Effector CD8-positive, alpha-beta T cell (primary cell): ENCODE results near the gene PDZK1IP1.
"Not testable (repeated sequence)": the region's sequence is repeated elsewhere in the genome, so short reads cannot be mapped to it uniquely, and the experiment has no call there.

Source experiments
- DNase-seq: peaks from one replicate; lab custom pipeline; 2025; lab: John Stamatoyannopoulos, UW

PDZK1IP1 gene

DNA sequence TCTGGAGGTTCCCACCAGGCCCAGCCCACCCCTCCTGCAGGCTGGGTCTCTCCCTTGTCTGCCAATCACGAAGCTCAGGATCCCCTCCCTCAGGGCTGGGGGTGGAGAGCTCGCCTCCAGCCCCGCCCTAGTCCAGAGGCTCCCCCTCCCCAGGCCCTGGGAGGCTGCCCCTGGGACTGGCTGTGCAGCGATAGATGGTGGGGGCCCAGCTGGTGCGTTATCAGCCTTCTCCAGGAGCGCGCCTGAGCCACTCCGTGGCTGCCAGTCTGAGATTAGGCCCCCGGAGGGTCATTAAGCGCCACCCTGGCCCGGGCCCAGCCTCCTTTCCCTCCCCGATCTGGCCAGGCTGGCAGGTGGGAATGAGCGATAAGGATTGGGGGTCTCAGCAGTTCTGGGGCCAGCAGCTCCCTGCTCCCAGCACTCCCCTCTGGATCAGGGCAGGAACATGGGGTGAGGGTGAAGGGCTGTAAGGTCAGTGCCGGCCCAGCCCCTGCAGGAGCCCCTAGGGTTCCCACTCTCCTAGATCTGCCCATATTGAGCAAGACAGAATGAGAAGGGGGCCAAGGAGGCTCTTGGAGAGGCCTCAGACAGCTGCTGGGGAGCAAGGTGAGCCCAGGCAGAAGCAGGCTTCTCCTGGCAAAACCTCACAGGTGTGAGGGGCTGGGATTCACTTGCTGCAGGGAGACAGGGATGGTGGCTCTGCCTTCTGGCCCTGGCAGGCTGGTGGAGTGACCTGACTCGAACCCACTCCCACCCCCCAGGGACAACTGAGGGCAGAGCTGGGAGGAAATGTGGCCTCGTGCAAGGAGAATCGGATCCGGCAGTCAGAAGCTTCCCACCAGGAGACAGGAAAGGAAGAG, 8.5 kb downstream of the PDZK1IP1 start:
- DNase-seq = no peak

DNA sequence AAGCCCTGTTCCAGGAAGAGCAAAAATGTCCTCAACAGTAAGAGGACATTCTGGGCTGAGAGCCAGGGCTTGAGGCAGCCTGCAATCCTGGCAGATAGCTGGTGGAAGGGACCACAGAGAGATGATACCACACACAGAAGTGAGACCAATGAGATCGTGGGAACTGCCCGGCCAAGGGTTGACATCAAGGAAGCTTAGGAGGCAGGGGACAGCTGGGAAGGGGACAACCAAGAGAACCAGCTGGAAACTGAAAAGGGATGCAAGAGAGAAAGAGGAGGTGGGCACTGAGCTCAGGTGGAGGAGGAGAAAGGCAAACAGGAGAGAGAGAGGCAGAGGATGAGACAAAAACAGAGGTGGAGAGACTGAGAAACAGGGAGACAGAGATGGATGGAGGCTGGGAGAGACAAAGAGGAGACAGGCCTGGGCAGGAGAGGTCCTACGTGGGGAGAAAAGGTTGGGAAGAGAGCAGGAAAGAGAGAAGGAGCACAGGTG, 9.2 kb downstream of the PDZK1IP1 start:
- no peak for DNase-seq

DNA sequence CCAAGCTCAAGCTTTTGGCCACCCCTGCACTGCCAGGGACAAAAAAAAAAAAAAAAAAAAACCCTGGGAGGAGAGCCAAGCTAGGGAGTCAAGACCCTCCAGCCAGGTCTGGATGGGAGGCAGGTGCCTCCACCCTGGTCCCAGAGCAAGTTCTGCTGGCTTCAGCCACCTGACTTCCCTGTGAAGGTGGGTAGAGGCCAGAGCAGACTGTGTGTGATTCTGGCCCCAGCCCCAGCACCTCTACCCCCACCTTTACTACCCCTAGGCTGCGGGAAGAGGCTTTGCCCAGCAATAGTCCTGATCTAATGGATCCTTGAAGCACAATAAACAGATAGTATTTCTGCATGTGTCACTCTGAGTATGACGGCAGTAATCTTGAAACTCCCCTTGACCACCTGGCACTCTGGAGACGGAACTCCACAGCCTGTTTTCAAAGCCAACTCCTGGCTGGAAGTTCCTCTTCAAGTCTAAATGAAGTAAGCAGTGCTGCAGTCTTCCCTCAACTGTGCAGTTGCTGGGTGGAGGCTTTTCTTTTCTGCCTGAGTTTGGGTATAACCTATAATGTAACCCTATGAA, 9.8 kb downstream of the PDZK1IP1 start:
- DNase-seq = no peak

DNA sequence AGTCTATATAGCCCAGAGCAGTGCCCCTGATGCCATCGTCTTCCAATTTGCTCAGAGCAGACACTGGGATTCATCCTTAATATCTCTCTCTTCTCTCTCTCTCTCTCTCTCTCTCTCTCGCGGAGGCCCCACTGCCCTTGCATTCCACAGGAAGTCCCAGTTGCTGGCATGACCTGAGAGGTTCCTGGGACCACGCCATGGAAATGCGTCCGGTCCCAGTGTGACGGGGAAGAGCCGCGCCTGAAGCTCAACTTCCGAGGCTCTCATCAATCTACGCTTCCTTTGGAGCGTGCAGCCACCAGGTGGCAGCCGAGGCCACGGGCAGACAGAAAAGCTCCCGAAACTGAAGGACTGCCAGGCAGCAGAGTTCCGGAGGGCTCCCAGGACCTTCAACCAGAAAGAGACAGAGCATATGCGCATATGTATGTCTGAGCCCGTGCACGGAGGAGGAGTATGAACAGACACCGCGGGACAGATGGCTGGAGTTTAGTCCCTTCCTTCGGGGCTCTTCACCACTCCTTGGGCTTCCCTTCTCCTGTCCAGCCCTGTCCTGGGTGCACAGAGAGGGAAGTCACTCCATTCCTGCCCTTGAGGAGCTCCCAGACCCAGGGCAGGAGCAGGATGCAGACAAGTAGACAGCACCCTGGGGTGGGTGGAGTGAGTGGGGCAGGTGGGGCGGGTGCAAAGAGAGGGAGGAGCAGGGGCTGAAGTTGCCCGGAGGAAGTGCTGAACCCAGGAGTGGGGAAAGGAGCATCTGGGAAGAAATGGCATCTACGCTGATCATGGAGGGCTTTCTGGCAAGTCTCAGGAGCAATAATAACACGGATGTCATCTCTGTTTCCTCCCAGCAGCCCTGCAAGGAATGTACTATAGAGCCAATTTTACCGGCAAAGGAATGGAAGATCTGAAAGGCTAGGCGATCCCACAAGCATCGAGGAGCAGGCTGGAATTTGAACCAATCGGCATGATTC, 10.5 kb downstream of the PDZK1IP1 start:
- peak; percentile 26 for DNase-seq

DNA sequence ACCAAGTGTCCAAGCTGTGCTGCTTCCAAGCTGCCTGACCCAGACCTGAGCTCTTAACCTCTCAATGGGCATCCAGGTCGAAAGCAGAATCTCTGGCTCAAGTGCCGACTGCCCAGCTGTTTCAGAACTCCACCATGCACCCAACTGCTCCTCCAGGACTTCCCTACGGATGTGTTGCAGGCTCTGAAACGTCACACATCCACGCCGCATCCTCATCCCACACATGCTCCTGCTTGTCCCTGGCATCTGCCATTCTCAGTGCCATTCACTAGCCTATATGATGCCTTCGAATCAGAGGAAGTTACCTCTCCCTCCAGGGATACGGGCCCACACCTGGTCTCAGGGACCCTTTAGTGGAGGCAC, 11.2 kb downstream of the PDZK1IP1 start:
- no peak for DNase-seq

DNA sequence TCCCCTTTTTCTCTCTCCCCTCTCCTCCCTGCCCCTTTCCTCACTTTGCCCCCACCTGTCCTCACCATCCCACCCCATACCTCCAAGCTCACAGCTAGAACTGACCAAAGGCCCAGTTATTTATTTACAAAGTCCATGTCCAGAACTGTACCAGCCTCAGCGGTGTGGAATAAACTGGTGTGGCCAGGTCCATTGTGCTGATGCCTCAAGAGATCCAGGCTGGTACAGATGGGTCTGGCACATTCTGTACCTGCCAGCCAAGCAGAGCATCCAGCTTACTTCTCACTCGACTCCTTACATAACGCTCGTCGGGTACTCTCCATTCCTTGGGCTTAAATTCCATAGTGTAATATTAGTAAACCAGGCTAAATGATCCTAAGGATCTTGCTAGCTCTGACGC, 11.8 kb downstream of the PDZK1IP1 start:
- no peak for DNase-seq

DNA sequence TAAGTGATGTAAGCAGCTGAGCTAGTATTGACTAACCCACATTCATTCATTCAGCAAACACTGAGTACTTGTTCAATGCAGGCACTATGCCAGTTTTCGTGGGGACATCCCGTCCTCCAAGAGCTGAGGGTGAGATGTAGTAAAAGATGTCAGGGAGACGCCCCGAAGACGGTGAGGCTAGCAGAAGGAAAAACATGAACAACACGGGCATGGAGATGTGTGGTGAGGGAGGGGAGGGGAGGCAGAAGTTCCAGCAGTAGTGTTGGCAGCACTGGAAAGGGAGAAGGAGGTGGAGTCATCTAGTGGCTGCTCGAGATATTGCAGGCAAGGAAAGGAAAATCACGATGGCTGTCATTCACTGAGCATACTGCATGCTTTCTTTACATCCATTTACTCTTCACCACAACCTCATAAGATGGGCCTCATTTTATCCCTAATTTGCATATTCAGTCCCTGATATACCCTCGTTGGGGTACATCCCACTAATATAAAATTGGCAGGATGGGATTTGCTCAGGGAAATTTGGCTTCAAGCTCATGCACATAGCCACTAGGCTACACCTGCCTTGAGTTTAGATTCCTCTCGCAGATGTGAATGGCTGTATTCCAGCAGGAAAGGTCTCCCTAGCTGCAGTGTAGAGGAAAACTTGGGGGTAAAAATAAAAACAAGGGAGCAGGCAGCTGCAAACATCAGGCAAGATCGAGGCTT, 14.5 kb downstream of the PDZK1IP1 start:
- DNase-seq = no peak

DNA sequence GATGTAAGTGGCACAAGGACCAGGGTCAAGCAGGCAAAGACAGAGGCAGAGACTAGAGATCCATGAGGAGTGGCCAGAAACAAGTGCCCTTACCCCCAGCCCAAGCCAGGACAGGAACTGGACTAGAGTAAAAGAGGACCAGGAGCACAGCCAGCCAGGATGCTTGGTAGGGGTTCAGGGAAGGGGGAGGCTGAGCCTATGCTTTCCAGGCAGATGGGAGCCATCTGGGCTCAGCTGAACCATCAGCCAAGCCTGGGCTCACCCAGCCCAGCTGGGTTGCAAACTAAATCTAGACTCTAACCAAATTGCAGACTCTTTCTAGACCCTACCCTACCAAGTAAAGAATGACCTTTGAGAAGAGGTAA, 15.2 kb downstream of the PDZK1IP1 start:
- DNase-seq = no peak

DNA sequence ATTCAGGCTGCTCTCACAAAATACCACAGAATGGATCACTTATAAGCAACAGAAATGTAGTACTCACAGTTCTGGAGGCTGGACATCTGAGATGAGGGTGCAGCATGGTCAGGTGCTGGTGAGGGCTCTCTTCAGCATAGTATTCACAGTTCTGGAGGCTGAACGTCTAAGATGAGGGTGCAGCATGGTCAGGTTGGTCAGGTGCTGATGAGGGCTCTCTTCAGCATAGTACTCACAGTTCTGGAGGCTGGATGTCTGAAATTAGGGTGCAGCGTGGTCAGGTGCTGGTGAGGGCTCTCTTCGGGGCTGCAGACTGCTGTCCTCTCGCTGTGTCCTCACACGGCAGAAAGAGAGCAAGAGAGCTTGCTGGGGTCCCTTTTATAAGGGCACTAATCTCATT, 17.1 kb downstream of the PDZK1IP1 start:
- DNase-seq = no peak

DNA sequence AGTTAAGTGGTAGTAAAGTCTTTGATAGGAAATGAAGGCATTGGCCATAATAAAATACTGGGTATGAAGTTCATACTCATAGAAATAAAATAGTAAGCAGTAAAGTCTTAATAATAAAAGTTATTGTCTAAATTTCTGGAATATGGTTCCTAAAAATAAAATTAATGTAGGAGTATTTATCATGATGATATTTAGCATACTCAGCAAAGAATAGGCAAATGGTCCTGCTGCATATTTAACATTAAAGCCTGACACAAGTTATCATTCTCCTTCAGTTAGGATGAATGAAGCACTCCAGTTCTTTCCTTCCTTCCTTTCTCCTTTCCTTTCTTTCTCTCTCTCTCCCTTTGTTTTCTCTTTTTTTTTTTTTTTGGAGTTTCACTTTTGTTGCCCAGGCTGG, 25.3 kb downstream of the PDZK1IP1 start:
- DNase-seq = no peak

DNA sequence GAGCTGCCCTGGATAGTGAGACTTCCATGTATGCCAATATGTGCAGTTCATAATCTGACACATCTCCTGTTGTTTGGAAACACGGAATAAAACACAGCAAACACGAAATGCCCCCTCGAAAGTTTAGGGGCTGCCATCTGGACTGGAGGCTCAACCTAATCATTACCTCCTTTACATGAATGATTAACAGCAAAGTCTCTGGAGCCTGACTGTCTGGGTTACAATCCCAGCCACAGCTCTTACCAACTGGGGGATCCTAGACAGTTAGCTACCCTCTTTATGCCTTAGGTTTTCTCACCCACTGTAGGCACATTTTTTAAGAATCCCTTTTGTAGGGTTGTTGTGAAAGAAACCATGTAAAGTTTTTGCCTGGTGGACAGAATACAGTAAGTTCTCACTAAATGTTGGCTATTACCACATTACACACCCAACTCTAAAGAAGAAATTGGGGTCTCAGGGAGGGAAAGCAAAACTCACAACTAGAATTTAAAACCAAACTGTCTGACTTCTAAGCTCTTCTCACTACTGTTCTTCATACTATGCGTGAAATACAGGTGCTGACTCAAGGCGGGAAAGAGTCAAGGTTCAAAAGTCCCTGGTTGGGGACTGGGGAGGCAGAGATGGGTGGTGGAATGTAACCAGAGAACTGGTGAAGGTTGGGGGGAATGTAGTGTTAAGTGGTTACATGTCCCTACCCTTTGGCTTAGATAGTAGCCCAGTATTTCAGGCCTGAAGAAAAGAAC, 28.4 kb downstream of the PDZK1IP1 start:
- no peak for DNase-seq

DNA sequence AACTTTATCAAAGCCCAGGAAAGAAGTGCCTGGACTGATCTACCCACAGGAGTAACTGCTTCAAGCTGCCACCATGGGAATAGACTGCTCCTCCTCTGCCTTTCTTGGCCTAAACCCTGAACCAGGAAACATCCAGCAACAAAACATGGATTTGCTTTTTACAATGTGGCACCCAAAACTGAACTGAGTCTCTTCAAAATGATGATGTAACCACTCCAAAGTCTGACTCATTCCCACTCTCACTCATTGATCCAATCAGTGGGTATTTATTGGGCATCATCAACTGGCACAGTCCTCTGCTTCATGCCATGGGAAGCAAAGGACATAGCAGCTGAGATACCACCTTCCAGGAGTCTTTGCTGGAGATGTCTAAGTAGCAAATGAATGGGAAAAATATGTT, 29.1 kb downstream of the PDZK1IP1 start:
- no peak for DNase-seq

DNA sequence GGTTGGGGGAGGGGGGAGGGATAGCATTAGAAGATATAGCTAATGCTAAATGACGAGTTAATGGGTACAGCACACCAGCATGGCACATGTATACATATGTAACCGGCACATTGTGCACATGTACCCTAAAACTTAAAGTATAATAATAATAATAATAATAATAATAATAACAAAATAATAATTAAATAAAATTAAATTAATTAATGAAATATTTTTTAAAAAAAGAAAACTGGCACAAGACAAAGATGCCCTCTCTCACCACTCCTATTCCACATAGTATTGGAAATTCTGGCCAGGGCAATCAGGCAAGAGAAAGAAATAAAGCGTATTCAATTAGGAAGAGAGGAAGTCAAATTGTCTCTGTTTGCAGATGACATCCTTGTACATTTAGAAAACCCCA, 31.9 kb downstream of the PDZK1IP1 start:
- not testable (repeated sequence) for DNase-seq

DNA sequence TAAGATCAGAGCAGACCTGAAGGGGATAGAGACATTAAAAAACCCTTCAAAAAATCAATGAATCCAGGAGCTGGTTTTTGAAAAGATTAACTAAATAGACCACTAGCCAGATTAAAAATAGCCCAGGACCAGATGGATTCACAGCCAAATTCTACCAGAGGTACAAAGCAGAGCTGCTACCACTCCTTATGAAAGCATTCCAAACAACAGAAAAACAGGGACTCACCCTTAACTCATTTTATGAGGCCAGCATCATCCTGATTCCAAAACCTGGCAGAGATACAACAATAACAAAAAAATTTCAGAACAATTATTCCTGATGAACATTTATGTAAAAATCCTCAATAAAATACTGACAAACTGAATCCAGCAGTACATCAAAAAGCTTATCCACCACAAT, 33.4 kb downstream of the PDZK1IP1 start:
- not testable (repeated sequence) for DNase-seq

DNA sequence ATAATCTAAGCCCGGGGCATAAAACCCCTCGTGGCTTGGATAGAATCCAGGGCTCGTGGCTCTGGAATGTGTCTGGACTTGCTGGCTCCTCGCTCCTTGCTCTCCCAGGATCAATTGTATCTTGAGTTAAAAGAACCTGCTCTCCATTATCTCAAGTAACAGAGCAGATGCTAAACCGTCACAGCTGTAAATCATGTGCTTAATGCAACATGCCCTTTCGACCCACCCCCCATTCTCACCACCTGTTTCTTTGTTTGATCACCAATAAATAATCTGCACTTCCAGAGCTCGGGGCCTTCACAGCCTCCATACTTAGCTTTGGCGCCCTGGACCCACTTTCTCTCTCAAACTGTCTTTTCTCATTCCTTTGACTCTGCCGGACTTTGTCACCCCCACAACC, 40.7 kb downstream of the PDZK1IP1 start:
- not testable (repeated sequence) for DNase-seq

DNA sequence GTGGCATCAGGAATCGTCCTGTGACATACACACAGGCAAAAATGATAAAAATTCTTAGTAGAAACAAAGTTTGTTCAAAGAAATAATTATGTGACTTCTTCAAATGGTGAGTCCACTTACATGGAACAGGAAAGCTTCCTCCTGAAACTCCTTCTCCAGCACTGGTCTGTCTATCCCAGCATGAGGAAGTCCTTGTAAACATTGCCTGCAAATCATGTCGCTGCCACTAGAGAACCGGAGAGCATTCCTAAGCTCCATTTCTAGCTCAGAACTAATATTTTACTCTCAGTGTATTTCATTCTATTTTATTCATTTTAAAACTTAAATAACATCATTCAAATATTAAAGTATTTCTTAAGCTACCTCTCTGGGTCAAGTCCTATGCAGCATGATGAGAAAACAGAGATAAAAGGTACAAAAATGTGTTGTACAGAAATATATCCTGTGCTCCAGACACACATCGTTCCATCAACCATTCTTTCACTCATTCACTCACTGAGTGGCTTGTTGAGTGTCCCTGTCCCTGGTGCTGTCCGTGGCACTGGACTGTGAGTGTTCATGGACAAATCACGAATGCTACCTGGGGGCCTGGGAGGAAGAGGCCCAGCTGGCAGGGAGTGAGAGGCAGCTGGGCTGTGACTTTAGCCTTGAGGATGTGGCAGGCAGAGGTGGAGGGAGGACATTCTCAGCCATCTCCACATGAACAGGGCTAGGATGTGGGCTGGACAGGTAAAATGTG, 42.6 kb downstream of the PDZK1IP1 start:
- DNase-seq = no peak

DNA sequence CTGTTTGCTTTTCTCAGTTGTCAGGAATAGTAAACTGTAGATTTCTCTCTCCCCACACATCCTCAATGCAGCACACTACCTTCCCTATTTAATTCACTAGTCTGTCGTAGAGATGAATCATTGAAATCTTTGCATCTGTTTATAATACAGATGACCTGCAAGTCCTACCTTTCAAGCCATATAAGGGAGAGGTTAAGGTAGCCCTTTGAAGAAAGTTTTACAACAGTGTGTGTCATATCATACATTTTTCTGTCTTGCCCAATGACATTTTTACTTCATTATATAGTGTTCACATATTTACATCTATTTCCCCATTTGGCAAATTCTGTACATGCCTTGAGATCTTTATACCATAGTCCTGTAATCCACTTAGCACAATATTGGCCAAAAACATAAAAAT, 43.3 kb downstream of the PDZK1IP1 start:
- not testable (repeated sequence) for DNase-seq

DNA sequence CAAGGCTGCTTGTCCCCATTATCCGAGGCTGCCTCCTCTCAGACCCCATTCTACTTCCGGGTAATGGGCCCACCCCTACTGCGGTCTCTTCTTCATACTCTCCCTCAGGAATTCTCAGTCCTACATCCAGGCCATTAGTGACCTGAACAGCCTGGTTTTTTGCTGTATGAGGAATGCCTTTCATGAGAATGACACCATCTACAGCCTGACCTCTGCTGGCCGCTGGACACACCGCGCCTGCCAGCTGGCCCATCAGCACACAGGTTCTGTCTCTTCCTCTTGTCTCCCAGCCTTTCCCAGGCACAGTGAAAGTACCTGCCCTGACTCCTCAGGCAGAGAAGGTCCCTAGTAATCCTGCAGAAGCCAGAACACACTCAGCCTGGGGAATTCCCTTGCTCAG, 46.2 kb downstream of the PDZK1IP1 start:
- DNase-seq = not testable (repeated sequence)

DNA sequence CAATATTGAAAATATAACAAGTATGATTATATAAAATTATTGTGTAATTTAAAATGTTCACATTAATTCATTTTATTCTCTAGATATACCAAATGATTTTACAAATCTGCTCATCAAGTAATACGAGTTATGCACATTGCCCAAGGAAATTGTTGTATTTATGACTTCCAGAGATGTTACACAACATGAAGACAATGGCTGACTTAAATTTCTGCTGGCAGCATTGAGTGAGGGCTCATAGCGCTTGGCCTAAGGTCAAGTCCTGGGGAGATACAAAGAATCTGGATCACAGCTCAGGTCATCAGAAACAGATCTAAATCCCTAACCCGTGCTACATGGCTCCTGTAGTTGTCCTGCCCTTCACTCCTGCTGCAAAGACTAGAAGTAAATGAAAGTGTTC, 49.5 kb downstream of the PDZK1IP1 start:
- not testable (repeated sequence) for DNase-seq

DNA sequence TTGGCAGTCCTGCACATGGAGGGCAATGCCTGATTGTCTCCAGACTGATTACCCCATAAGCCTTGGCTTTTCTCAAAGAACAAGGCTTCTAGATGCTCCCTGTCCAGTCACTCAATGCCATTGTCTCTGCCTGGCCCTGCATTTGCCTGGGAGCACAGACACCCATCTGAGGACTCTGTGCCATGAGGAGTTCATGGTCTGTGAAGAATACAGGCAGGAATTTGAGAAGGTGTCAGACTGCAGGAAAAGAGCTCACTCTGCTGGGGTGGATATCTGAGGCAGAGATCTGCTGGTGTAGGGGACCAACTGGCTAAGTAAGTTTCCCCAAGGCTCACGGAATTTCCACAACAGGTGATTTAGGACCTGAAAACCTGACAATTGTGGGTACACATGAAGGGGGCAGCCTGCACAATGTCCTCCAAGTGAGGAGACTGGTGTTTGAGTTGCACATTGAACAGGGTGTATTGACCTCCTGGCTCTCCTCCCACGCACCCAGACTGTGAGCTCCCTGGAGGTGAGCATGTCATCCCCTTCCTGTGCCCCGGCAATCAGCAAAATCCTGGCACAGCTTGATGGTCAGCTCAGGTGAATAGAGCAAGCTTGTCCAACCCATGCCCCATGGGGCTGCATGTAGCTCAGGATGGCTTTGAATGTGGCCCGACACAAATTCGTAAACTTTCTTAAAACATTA, 51.8 kb downstream of the PDZK1IP1 start:
- DNase-seq = no peak
